C1 segment of cervical spinal cord (tissue), 14 donors: ENCODE data around the gene NACAD.
"Not testable (repeated sequence)": the region's sequence is repeated elsewhere in the genome, so short reads cannot be mapped to it uniquely, and the experiment has no call there.

Experiments used
- DNase-seq, 14 donors: peaks; one replicate each; lab custom pipeline; 2025; lab: John Stamatoyannopoulos, UW

NACAD gene

DNA sequence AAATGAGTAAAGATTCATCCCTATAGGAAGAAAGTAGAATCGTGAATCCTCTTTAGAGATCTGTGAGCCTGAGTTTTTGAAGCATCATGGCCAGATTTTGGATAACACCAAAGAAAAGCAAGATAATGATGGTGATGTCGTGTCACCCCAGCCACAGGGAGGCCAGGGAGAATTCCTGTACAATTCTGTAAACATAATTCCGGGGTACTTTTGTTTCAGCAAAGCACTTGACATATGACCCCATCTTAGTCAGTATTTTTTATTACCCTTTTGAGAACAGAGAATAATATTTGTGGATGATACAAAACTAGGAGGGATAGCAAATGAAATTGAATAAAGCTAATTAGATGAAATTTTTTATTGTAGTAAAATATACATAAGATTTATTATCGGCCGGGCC lies 33.8 kb downstream of the NACAD start:
- no peak for DNase-seq

DNA sequence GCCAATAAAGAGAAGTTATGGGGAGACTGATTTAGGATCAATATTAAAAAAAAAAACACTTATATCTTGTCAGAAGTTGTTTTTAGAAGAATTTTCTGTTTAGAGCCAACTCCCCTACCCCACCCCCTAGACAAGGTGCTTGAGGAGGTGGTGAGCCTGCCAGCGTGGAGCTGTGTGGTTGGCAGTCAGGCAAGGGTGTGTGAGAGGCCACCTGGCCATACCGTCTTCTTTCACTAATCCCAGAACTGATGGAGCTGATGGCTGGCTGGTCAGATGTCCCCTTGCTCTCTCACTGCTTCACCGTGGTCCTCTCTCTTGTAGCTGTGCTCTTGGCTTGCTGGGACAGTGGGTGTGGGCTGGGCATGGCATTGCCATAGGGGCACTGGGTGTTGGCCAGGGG lies 34.3 kb downstream of the NACAD start:
- peak in 1 of 14 donors; percentile 44 for DNase-seq

DNA sequence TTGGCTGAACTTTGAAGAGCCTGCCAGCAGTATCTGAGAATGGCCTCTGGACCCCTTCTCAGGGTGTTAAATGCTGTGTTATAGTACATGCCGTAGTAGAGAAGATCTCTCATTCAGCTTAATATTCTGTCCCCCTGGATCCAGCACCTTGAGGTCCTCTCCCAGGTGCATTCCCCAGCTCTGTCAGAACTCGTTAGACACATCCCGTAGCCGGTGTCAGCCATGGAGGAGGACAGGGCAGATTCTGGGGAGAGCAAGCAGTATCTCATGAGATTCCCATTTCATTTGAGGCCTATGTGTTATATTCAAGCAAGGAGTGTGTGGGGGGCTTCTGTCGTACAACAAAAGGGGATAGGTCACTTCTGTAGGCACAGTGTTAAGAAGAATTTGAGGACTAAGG lies 34.8 kb downstream of the NACAD start:
- DNase-seq, result no peak

DNA sequence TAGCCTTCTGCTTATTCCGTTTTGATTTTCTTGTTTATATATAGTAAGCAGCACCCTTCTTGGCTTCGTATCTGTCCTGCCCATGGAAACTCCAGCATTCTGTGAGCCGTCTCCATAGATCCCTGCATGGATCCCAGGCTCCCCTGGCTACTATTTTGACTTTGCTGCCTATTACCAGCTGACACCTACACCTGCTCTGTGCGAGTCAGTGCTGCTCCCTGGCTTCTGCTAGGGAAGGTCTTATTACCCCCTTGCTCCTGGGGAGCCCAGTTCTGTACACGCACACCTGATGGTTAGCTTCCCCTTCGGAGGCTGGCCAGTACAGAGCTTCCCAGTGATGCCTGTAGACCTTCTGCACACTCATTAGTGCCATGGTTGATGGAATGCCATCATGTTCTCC lies 35.4 kb downstream of the NACAD start:
- peak in 1 of 14 donors; percentile 65 for DNase-seq

DNA sequence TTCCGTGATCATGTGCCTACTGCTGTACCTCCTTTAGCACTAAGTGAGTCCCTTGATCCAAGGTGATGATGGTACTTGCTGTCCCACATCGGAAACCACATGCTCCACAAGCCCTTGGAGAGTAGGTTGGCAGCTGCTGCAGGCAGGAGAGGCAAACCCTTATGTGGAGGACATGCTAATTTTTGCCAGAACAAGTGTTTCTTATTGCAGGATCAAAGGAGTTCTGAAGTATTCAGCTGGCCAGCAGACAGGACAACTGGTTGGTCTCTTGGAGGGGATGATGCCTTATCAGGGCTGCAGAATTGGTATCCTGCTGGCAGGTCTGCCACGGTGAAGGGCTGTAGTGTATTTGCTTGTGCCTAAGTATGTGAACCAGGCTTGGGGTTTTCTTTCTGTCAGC lies 36.8 kb downstream of the NACAD start:
- DNase-seq, result no peak

- no peak for DNase-seq
Measured at GRCh38 chr7:45050198-45050597, 38.6 kb downstream of the NACAD start.

DNA sequence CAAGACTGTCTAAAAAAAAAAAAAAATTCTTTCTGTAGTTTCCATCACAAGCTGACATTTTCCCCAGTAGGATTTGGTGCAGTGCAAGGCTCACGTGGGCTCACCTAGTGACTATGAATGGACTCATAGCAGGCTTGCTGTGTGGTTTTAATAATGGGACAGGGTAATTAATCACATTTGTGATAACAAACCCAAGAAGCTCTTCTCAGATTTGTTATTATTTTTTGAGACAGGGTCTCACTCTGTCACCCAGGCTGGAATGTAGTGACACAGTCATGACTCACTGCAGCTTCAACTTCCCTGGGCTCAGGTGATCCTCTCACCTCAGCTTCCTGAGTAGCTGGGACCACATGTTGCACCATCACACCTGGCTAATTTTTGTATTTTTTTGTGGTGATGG lies 40.0 kb downstream of the NACAD start:
- no peak for DNase-seq

DNA sequence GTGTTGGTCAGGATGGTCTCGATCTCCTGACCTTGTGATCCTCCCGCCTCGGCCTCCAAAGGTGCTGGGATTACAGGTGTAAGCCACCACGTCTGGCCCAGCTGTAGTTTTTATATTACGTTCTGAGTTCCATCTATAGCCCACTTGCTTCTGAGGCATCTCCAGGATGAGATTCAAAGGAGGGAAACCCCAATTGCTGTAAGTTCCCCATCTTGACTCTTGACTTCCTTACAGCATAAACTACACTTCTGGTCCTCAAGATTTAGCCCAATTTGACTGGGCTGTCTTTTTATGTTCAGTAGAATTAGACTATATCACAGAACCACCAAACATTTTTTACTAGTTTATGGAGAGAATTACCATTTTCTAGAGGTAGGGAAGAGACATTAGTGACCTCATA lies 44.4 kb downstream of the NACAD start:
- no peak for DNase-seq

DNA sequence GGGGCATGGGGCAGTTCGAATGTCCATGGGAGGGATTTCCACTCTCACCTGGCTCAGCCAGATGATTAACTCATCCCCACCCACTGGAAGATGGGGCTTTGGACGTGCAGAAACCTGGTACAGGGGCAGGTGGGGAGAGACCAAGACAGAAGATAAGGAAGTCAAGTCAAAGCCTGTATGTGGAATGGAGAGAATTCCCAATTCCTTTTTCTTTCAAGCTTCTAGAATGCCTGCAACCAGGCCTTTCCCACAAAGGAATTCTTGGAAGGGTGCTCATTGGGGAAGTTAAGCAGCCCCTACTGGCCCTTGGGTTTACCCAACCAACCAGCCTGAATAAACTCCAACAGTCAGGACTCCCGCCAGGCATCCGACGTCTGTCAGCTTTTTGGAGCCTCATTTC lies 49.7 kb downstream of the NACAD start:
- DNase-seq, result no peak

GRCh38 chr7:45037876-45038275 lies 50.9 kb downstream of the NACAD start:
- DNase-seq, result no peak

- no peak for DNase-seq
Measured at GRCh38 chr7:45036796-45037195, 52.0 kb downstream of the NACAD start.

GRCh38 chr7:45036317-45036716 lies 52.5 kb downstream of the NACAD start:
- DNase-seq, result no peak

GRCh38 chr7:45035893-45036292 lies 52.9 kb downstream of the NACAD start:
- DNase-seq, result no peak

GRCh38 chr7:45035371-45035770 lies 53.4 kb downstream of the NACAD start:
- DNase-seq, result no peak

DNA sequence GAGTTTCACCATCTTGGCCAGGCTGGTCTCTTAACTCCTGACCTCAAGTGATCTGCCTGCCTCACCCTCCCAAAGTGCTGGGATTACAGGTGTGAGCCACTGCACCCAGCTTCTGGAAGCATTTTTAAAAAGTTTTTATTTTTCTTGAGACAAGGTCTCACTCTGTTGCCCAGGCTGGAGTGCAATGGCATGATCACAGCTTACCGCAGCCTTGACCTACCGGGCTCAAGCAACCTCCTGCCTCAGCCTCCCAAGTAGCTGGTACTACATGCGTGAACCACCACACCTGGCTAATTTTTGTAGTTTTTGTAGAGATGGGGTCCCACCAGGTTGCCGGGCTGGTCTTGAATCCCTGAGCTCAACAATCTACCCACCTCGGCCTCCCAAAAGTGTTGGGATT lies 54.1 kb downstream of the NACAD start:
- not testable (repeated sequence) for DNase-seq

DNA sequence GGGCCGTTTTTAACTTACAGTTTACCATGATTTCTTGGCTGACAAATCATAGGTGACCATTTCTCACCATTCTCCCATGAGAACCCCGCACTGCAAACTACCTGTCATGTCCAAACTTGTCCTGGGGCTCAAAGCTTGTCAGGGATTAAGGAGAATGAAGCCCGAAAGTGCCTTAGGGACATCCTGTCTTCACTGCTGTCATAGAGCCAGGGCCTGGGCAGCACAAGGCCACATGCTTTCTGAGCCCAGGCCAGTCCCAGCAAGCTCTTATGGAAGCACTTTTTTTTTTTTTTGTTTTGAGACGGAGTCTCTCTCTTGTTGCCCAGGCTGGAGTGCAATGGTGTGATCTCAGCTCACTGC lies 54.9 kb downstream of the NACAD start:
- peak in 3 of 14 donors; percentile 10 to 87 (median 11) for DNase-seq

DNA sequence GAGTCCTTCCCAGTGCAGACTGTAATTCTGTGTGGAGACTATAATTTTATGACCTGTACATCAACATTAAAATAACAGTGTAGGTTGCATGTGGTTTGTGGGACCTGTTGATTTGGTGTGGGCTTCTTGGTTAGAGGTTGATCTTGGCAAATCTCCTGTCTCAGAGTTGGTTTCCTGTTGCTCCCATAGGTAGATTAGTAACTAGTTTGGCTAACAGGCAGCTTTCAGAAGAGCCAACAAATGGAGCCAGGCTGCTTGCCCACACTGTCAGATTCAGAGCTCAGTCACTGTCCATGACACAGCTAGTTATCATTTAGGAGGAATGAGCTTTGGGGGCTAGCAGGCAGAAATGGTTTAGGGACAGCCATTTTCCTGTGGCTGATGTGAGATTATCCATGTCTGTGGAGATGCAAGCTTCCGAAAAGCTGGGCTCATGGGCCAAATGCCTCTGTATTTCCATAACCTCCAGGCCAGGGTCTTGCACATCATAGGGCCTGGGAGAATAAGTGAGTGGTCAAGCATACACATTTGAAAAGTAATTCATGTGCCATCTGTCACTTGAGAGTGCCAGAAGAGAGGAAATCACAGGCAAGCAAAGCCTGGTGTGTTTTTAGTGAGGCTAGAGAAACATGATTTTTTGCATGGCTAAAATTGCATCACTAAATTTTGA lies 55.4 kb downstream of the NACAD start:
- DNase-seq, result peak in 1 of 14 donors; percentile 87

- DNase-seq, result peak in 1 of 14 donors; percentile 25
Measured at GRCh38 chr7:45032421-45032820, 56.3 kb downstream of the NACAD start.

DNA sequence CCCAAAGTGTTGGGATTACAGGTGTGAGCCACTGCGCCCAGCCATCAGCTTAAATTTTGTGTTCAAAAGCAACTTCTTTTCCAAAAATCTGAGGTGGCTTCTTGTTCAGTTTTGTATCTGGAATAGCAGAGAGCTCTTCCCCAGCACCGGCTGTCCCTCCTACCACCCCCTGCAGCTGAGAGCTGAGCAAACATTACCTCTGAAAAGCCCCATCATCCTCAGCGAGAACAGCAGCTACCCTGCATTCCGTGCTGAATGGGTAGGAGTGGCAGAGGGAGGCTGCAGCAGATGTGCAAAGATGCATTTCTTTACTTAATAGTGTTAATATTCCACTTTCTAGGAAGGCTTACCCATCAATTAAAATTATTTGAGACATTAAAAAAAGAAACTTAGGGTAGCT lies 56.9 kb downstream of the NACAD start:
- peak in 1 of 14 donors; percentile 15 for DNase-seq
